Liver (tissue), 9 donors: Measurements from ENCODE around the gene MED12L. TPM values are rescaled to one million over a fixed set of nuclear protein-coding genes. Genes with fewer than 3 reads are reported as not detected.
A peak's percentile ranks its signal among the peaks of the same experiment; 100 is the strongest.

Experiments
- DNase-seq: peaks from one replicate; pipeline ENCODE4 v3.0.0-alpha.2; 2017; ENCODE audit warnings: low spot score
- H3K27ac ChIP-seq, 2 donors: one replicate each; pipeline ENCODE4 v1.7.0; 2013; ENCODE audit warnings: inconsistent platforms in 2 of 2, low read length in 2 of 2, control low read depth in 1 of 2, low read depth in 1 of 2, mild to moderate bottlenecking in 1 of 2
- H3K27me3 ChIP-seq, 4 donors: one replicate each; pipeline versions ENCODE4 v1.6.1 to v1.7.0; 2013; ENCODE audit warnings: low read length in 3 of 4, inconsistent platforms in 1 of 4, mild to moderate bottlenecking in 1 of 4, moderate library complexity in 1 of 4; ENCODE audit not compliant: control insufficient read depth in 4 of 4, insufficient read depth in 4 of 4
- H3K36me3 ChIP-seq, 4 donors: one replicate each; pipeline versions ENCODE4 v1.6.1 to v1.7.0; 2013; ENCODE audit warnings: low read length in 3 of 4, mild to moderate bottlenecking in 3 of 4, low read depth in 1 of 4, moderate library complexity in 1 of 4; ENCODE audit not compliant: control insufficient read depth in 4 of 4, insufficient read depth in 3 of 4
- H3K4me1 ChIP-seq, 4 donors: one replicate each; pipeline versions ENCODE4 v1.6.1 to v1.7.0; 2013; ENCODE audit warnings: low read length in 3 of 4, mild to moderate bottlenecking in 3 of 4, moderate library complexity in 1 of 4; ENCODE audit not compliant: control insufficient read depth in 4 of 4, insufficient read depth in 4 of 4
- H3K4me3 ChIP-seq, 3 donors: one replicate each; pipeline versions ENCODE4 v1.6.1 to v1.7.0; 2013; ENCODE audit warnings: low read length in 3 of 3, control low read depth in 1 of 3, low read depth in 1 of 3, mild to moderate bottlenecking in 1 of 3
- H3K9ac ChIP-seq, 2 donors: one replicate each; pipeline ENCODE4 v1.7.0; 2013; ENCODE audit warnings: low read length in 2 of 2, mild to moderate bottlenecking in 2 of 2, moderate library complexity in 2 of 2, control low read depth in 1 of 2, low read depth in 1 of 2
- H3K9me3 ChIP-seq, 4 donors: one replicate each; pipeline versions ENCODE4 v1.6.1 to v1.7.0; 2013; ENCODE audit warnings: low read length in 3 of 4; ENCODE audit not compliant: control insufficient read depth in 4 of 4
- CTCF ChIP-seq: fragments of 150-350 bp; IDR thresholded peaks from 2 replicates; pipeline ENCODE4 v1.5.1; 2017; ENCODE audit warnings: improper control_type of control experiment, low read depth, low read length; ENCODE audit not compliant: missing input control
- FOXA1 ChIP-seq: IDR thresholded peaks from 2 replicates; pipeline ENCODE4 v1.6.1; 2016; ENCODE audit warnings: antibody characterized with exemption
- GABPA ChIP-seq, 2 donors: IDR thresholded peaks in 1 of 2; conservative IDR thresholded peaks in 1 of 2; 2 replicates each; pipeline ENCODE4 v1.6.1; 2016; ENCODE audit warnings: antibody characterized with exemption in 2 of 2, mild to moderate bottlenecking in 1 of 2, moderate library complexity in 1 of 2
- HNF4A ChIP-seq, 2 donors: conservative IDR thresholded peaks; 2 replicates each; pipeline ENCODE4 v1.6.1; 2016; ENCODE audit warnings: antibody characterized with exemption in 2 of 2, mild to moderate bottlenecking in 2 of 2
- HNF4G ChIP-seq: IDR thresholded peaks from 2 replicates; pipeline ENCODE4 v1.6.1; 2016; ENCODE audit warnings: antibody characterized with exemption
- JUND ChIP-seq, 2 donors: IDR thresholded peaks; 2 replicates each; pipeline ENCODE4 v1.6.1; 2016; ENCODE audit warnings: antibody characterized with exemption in 2 of 2
- MAX ChIP-seq: IDR thresholded peaks from 2 replicates; pipeline ENCODE4 v1.6.1; 2016; ENCODE audit warnings: antibody characterized with exemption
- NR2F2 ChIP-seq: IDR thresholded peaks from 2 replicates; pipeline ENCODE4 v1.6.1; 2016; ENCODE audit warnings: antibody characterized with exemption
- RAD21 ChIP-seq, 2 donors: IDR thresholded peaks; 2 replicates each; pipeline ENCODE4 v1.6.1; 2016; ENCODE audit warnings: antibody characterized with exemption in 2 of 2, mild to moderate bottlenecking in 2 of 2
- REST ChIP-seq: IDR thresholded peaks from 2 replicates; pipeline ENCODE4 v1.6.1; 2016; ENCODE audit warnings: antibody characterized with exemption, mild to moderate bottlenecking
- TAF1 ChIP-seq: conservative IDR thresholded peaks from 2 replicates; pipeline ENCODE4 v1.6.1; 2016; ENCODE audit warnings: antibody characterized with exemption, mild to moderate bottlenecking
- YY1 ChIP-seq: IDR thresholded peaks from 2 replicates; pipeline ENCODE4 v1.6.1; 2016; ENCODE audit warnings: antibody characterized with exemption, mild to moderate bottlenecking
- ZBTB33 ChIP-seq: IDR thresholded peaks from 2 replicates; pipeline ENCODE4 v1.6.1; 2016; ENCODE audit warnings: antibody characterized with exemption
- WGBS: extraction: QIAGEN DNeasy Blood & Tissue Kit; methylation state at CpG from one replicate; pipeline ENCODE4 v1.1.7; 2013; 5-methylcytosine and 5-hydroxymethylcytosine counted together
- polyA plus RNA-seq, 2 donors: library from polyadenylated mRNA; stranded (reverse) in 1 of 2; unstranded in 1 of 2; fragments of 200-250 nt in 1 of 2; fragments of >200 nt in 1 of 2; fragmentation: Nextera tagmentation in 1 of 2; extraction: Ambion mirVana in 1 of 2; gene quantifications; one replicate each; pipeline versions ENCODE4 v1.2.1 to v1.2.3, GENCODE V29; 2013 to 2015
- total RNA-seq, 2 donors: library from RNA; depleted of rRNA; stranded (reverse); fragments of >200 nt; gene quantifications; one replicate each; pipeline ENCODE4 v1.2.3, GENCODE V29; 2014
- donor health status: healthy.
- donor health status: healthy.
- donor health status: healthy.
- donor health status: healthy.
- donor health status: healthy.

Gene MED12L
- total and polyA plus RNA-seq, 4 donors: 0.02 to 2.1 (median 0.49) TPM

- no peaks in the 10 kb centered on the region for H3K36me3 ChIP-seq
- H3K9me3 ChIP-seq: no peaks in the 10 kb centered on the region
- 94% methylated on average over 1 of the region's 1 CpG for WGBS
- H3K27me3 ChIP-seq: no peaks in the 10 kb centered on the region
- H3K4me3 ChIP-seq: no peak overlapping the region
- no peaks in the 10 kb centered on the region for H3K4me1 ChIP-seq
- DNase-seq: no peak
- no peak overlapping the region for H3K27ac ChIP-seq
- no peak overlapping the region for H3K9ac ChIP-seq
- TF ChIP-seq TAF1: peak; percentile 0
- no peak for TF ChIP-seq YY1
- TF ChIP-seq REST: no peak
- no peak for TF ChIP-seq NR2F2
Measured at GRCh38 chr3:151267066-151267465, 181.6 kb downstream of the MED12L start.

- Histone ChIP-seq H3K4me3 (no peak overlapping the region), H3K4me1 (no peaks in the 10 kb centered on the region), H3K9me3 (no peaks in the 10 kb centered on the region), H3K27ac (no peak overlapping the region), H3K36me3 (no peaks in the 10 kb centered on the region), H3K9ac (no peak overlapping the region), H3K27me3 (no peaks in the 10 kb centered on the region)
- 88% methylated on average over 11 of the region's 11 CpGs for WGBS
- no peak for DNase-seq
- TF ChIP-seq TAF1: no peak
- no peak for TF ChIP-seq REST
- TF ChIP-seq RAD21 (IDR thresholded peaks at IDR 0.05): no peak
- TF ChIP-seq FOXA1: no peak
- TF ChIP-seq JUND (IDR thresholded peaks at IDR 0.05): no peak
- TF ChIP-seq ZBTB33: no peak
- TF ChIP-seq HNF4A (conservative IDR thresholded peaks at IDR 0.05): no peak
- no peak for TF ChIP-seq HNF4G
- no peak for TF ChIP-seq MAX
- TF ChIP-seq GABPA (IDR thresholded peaks at IDR 0.05 in 1 of 2, conservative IDR thresholded peaks at IDR 0.05 in 1 of 2): no peak
- no peak for TF ChIP-seq YY1
- no peak for TF ChIP-seq CTCF
Measured at GRCh38 chr3:151268267-151269235, 183.1 kb downstream of the MED12L start.
